Natural killer cell (primary cell): Measurements from ENCODE around the gene NSF. TPM values are rescaled to one million over a fixed set of nuclear protein-coding genes. Genes with fewer than 3 reads are reported as not detected.
"Not testable (repeated sequence)": the region's sequence is repeated elsewhere in the genome, so short reads cannot be mapped to it uniquely, and the experiment has no call there.

Experiments used
- ATAC-seq, 3 donors: fragments of 150-1000 bp in 2 of 3; fragments of 200-7000 bp in 1 of 3; cut with Tn5 transposase; 1 replicate in 1 of 3; 2 replicates in 2 of 3; pipeline ENCODE4 v1.10.0; 2021; ENCODE audit warnings: mild to moderate bottlenecking in 2 of 3, moderate library complexity in 2 of 3
- DNase-seq, 2 donors: peaks; one replicate each; pipeline versions ENCODE4 v3.0.0 to v3.0.0-alpha.2; 2013 to 2021; ENCODE audit warnings: mixed read lengths in 1 of 2
- H3K27ac ChIP-seq: one replicate; pipeline ENCODE4 v1.5.1; 2013; ENCODE audit warnings: mild to moderate bottlenecking, low read length
- H3K27me3 ChIP-seq: one replicate; pipeline ENCODE4 v1.6.1; 2013; ENCODE audit warnings: low read length; ENCODE audit not compliant: control insufficient read depth, insufficient read depth
- H3K36me3 ChIP-seq: one replicate; pipeline ENCODE4 v1.6.1; 2013; ENCODE audit warnings: low read length; ENCODE audit not compliant: control insufficient read depth, insufficient read depth
- H3K4me1 ChIP-seq: one replicate; pipeline ENCODE4 v1.6.1; 2013; ENCODE audit warnings: low read length; ENCODE audit not compliant: control insufficient read depth, insufficient read depth
- H3K4me3 ChIP-seq: one replicate; pipeline ENCODE4 v1.5.1; 2013; ENCODE audit warnings: low read length
- H3K9me3 ChIP-seq: one replicate; pipeline ENCODE4 v1.6.1; 2013; ENCODE audit warnings: low read length; ENCODE audit not compliant: control insufficient read depth, insufficient read depth
- H3K27ac Mint-ChIP-seq, 2 donors: one replicate each; pipeline ENCODE4 v1.8.0; 2022; ENCODE audit warnings: mild to moderate bottlenecking in 2 of 2, mixed read lengths in 2 of 2, moderate library complexity in 1 of 2
- H3K27me3 Mint-ChIP-seq, 2 donors: one replicate each; pipeline ENCODE4 v1.8.0; 2022; ENCODE audit warnings: low read depth in 2 of 2, mixed read lengths in 2 of 2
- H3K36me3 Mint-ChIP-seq: one replicate; pipeline ENCODE4 v1.8.0; 2022; ENCODE audit warnings: mixed read lengths
- H3K4me1 Mint-ChIP-seq, 2 donors: one replicate each; pipeline ENCODE4 v1.8.0; 2022; ENCODE audit warnings: mixed read lengths in 2 of 2
- H3K4me3 Mint-ChIP-seq: one replicate; pipeline ENCODE4 v1.8.0; 2022; ENCODE audit warnings: mild to moderate bottlenecking, moderate library complexity, mixed read lengths
- H3K9me3 Mint-ChIP-seq, 2 donors: one replicate each; pipeline ENCODE4 v1.8.0; 2022; ENCODE audit warnings: mixed read lengths in 2 of 2
- WGBS: methylation state at CpG from one replicate; pipeline ENCODE4 v1.1.7; 2013; ENCODE audit warnings: missing lambda C conversion rate; ENCODE audit not compliant: insufficient coverage; 5-methylcytosine and 5-hydroxymethylcytosine counted together
- intact Hi-C: fragments of 100-400 bp; cut with micrococcal nuclease; formaldehyde crosslinking; loops from one replicate; pipeline ENCODE4 v1.14.2; 2022
- total RNA-seq, 4 donors: library from RNA; stranded (reverse); fragments of 120-200 nt in 1 of 4; gene quantifications; one replicate each; pipeline versions ENCODE4 v1.2.3 to v1.2.4, GENCODE V29; 2013 to 2022

NSF gene
- total RNA-seq, 3 donors from 2014 or later (not counting 1 experiment from before 2014, with no cell fraction given): 32.2 to 45.1 (median 39.9) TPM

DNA sequence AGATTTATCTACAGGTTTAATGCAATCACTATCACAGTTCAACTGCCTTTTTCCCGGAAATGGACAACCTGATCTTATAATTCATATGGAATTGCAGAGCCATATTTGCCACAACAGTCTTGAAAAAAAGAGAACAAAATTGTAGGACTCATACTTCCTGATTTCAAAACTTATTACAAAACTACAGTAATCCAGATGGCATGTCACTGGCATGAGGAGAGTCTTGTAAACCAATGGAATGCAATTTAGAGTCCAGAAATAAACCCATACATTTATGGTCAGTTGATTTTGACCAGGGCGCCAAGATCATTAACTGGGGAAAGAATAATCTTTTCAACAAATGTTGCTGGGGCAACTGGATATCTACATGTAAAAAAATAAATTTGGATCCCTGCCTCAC, 20.8 kb downstream of the NSF start:
- H3K27me3 Mint-ChIP-seq, H3K27ac Mint-ChIP-seq, ATAC-seq, H3K4me1 Mint-ChIP-seq, H3K27me3 ChIP-seq, intact Hi-C loops, H3K27ac ChIP-seq, H3K9me3 Mint-ChIP-seq, H3K4me1 ChIP-seq, H3K4me3 Mint-ChIP-seq, H3K9me3 ChIP-seq, H3K36me3 Mint-ChIP-seq, H3K4me3 ChIP-seq, DNase-seq, H3K36me3 ChIP-seq: not testable (repeated sequence)
- WGBS: no CpG with 5 or more reads among the region's 2 CpGs

DNA sequence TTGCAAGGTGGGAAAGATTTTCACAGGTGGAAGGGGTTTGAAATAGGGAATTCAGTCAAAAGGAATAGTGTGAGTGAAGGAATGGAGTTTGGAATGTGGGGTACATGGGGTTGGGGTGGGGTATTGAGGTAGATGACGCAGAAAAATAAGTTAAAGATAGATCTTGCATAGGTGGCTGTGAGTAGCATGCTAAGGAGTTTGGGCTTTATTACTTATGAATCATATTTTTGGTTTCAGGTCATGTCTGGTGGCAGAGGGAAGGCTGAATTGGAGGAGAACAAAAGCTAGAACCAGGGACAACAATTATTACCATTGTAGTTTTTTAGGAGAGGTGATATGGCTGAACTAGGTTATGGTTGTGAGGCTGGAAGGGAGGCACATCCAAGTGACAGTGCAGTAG, 23.4 kb downstream of the NSF start:
- intact Hi-C loops, DNase-seq, H3K36me3 ChIP-seq, H3K4me1 ChIP-seq, H3K9me3 ChIP-seq, H3K27me3 ChIP-seq, H3K4me3 ChIP-seq, H3K36me3 Mint-ChIP-seq, H3K27ac ChIP-seq, H3K4me3 Mint-ChIP-seq, H3K27me3 Mint-ChIP-seq, ATAC-seq, H3K4me1 Mint-ChIP-seq, H3K27ac Mint-ChIP-seq, H3K9me3 Mint-ChIP-seq: not testable (repeated sequence)
- no CpG with 5 or more reads among the region's 1 CpG for WGBS

DNA sequence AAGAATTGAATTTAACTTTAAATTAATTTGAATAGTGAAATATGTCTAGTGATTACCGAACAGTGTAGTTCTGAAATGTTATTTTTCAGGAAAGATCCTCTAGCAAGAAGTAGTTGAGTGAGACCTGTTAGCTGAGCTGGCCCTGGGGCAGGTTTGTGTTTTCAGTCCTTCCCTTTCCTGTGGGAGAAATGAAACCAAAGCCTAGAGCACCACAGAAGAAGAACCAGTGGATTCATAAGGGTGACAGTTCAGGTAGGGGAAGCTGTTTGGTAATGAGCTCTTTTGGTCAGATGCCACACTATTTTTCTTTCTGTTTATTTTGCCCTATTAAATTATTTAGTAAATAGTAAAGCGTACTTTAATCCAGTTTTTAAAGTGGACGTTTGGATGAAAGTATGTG, 26.7 kb downstream of the NSF start:
- H3K27me3 ChIP-seq, H3K4me1 ChIP-seq, H3K9me3 Mint-ChIP-seq, ATAC-seq, H3K4me3 Mint-ChIP-seq, intact Hi-C loops, DNase-seq, H3K36me3 Mint-ChIP-seq, H3K4me3 ChIP-seq, H3K9me3 ChIP-seq, H3K27me3 Mint-ChIP-seq, H3K4me1 Mint-ChIP-seq, H3K36me3 ChIP-seq, H3K27ac ChIP-seq, H3K27ac Mint-ChIP-seq: not testable (repeated sequence)
- WGBS: no CpG with 5 or more reads among the region's 3 CpGs

DNA sequence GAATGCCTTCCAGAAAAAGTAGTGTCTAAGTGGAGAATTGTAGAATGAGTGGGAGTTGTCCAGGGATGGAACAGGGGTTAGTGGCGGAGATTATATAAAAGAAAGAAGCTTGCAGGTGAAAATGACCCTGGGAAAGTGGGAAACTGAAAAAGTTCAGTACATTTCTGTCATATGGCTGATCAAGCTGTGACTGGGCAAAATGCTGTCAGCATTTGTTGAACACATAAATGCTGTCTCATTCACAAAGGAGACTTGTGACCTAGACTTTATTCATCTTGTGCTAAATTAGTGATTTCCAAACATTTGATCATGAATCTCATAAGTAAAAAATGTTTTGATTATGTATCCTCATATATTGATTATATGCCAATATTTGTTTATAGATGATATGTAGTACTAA, 28.5 kb downstream of the NSF start:
- H3K4me3 Mint-ChIP-seq, H3K36me3 ChIP-seq, H3K27ac Mint-ChIP-seq, H3K27me3 ChIP-seq, DNase-seq, H3K4me1 ChIP-seq, H3K9me3 Mint-ChIP-seq, H3K4me1 Mint-ChIP-seq, intact Hi-C loops, H3K27ac ChIP-seq, ATAC-seq, H3K4me3 ChIP-seq, H3K36me3 Mint-ChIP-seq, H3K9me3 ChIP-seq, H3K27me3 Mint-ChIP-seq: not testable (repeated sequence)
- no CpG with 5 or more reads among the region's 1 CpG for WGBS

DNA sequence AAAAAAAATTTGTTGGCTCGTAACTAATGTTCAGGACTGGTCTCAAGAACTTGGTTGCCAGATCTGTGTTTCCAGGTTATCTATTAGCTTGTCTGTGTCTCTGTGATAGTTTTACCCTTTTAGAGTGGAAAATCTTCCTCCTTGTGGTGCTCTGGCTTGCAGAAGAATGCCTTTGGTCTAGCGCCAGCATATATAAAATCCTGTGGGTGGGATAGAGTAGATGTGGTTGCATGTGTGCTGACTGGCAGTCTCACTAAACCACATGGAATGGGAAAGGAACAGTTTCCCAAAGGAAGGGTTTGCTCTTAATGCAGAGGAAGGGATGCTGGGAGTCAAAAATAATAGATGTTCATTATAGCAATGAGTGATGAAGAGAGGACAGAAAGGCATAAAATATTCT, 33.3 kb downstream of the NSF start:
- DNase-seq, intact Hi-C loops, H3K9me3 Mint-ChIP-seq, H3K27me3 Mint-ChIP-seq, H3K36me3 ChIP-seq, H3K27ac Mint-ChIP-seq, ATAC-seq, H3K4me1 Mint-ChIP-seq, H3K4me3 Mint-ChIP-seq, H3K27me3 ChIP-seq, H3K36me3 Mint-ChIP-seq, H3K9me3 ChIP-seq, H3K27ac ChIP-seq, H3K4me1 ChIP-seq, H3K4me3 ChIP-seq: not testable (repeated sequence)
- no CpG with 5 or more reads among the region's 2 CpGs for WGBS

DNA sequence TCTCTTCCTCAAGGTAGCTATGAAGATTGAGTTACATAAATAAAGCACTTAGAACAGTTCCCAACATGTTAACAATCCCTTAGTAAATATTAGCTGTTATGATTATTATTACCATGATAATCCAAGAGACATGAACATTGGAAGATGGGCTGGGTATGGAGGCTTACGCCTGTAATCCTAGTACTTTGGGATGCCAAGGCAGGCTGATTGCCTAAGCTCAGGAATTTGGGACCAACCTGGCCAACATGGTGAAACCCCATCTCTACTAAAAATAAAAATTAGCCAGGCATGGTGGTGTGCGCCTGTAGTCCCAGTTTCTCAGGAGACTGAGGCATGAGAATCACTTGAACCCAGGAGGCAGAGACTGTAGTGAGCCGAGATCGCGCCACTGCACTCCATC, 34.3 kb downstream of the NSF start:
- WGBS: no CpG with 5 or more reads among the region's 5 CpGs
- H3K4me1 ChIP-seq, H3K27ac Mint-ChIP-seq, H3K4me1 Mint-ChIP-seq, ATAC-seq, H3K36me3 ChIP-seq, H3K27me3 Mint-ChIP-seq, H3K27ac ChIP-seq, H3K9me3 Mint-ChIP-seq, H3K36me3 Mint-ChIP-seq, DNase-seq, H3K4me3 Mint-ChIP-seq, H3K9me3 ChIP-seq, intact Hi-C loops, H3K4me3 ChIP-seq, H3K27me3 ChIP-seq: not testable (repeated sequence)

DNA sequence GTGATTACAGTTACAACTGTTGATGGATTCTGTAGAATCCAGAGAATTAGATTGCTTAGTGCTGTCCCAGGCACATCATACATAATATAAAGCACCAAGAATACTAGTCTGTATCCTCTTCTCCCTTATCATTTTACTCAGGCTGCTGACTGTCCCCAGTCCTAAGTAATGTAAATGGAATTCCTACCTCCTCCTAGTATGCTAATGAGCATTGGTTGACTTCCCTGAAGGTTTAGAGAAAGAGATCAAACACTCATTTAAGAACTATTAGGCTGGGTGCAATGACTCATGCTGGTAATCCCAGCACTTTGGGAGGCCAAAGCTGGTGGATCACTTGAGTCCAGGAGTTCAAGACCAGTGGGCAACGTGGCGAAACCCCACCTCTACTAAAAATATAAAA, 37.0 kb downstream of the NSF start:
- H3K4me1 Mint-ChIP-seq, H3K4me3 Mint-ChIP-seq, H3K27me3 Mint-ChIP-seq, H3K9me3 ChIP-seq, H3K9me3 Mint-ChIP-seq, H3K4me1 ChIP-seq, H3K36me3 Mint-ChIP-seq, DNase-seq, H3K36me3 ChIP-seq, H3K4me3 ChIP-seq, H3K27ac ChIP-seq, intact Hi-C loops, H3K27ac Mint-ChIP-seq, ATAC-seq, H3K27me3 ChIP-seq: not testable (repeated sequence)
- WGBS: no CpG with 5 or more reads among the region's 2 CpGs

DNA sequence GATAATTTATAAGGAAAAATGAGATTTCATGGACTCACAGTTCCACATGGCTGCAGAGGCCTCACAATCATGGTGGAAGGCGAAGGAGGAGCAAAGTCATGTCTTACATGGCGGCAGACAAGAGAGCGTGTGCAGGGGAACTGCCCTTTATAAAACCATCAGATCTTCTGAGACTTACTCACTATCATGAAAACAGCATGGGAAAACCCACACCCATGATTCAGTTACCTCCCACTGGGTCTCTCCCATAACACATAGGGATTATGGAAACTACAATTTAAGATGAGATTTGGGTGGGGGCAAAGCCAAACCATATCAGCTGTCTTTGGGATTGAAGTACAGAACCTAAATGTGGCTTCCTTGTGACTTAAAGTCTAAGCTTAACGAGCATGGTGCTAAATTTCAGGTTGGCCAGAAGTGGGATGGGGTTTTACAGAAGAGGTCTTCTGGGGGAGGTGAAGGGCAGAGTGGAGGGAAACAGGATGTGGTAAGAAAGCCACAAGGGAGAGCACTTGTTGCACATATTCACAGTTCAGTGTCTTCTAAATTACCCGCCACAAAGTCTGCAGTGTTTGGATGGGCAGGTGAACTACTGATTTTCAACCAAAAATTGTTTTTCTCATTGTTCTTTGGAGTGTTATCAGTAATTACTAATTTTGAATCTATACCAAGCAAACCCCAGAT, 38.4 kb downstream of the NSF start:
- WGBS: no CpG with 5 or more reads among the region's 5 CpGs
- intact Hi-C loops: not testable (repeated sequence)

More for the DNA sequence above, 38.4 kb downstream of the NSF start:
- H3K4me1 Mint-ChIP-seq, H3K4me3 ChIP-seq, H3K4me3 Mint-ChIP-seq, H3K9me3 ChIP-seq, H3K36me3 ChIP-seq, H3K27ac ChIP-seq, DNase-seq, H3K27me3 ChIP-seq, H3K27ac Mint-ChIP-seq, H3K9me3 Mint-ChIP-seq, H3K27me3 Mint-ChIP-seq, H3K36me3 Mint-ChIP-seq, H3K4me1 ChIP-seq: not testable (repeated sequence)
- peak; percentile 85 to 98 (median 88) for ATAC-seq
